Body of pancreas (tissue), 4 donors: ENCODE results near the gene ALX3. TPM values are rescaled to one million over a fixed set of nuclear protein-coding genes. Genes with fewer than 3 reads are reported as not detected.
A peak's percentile ranks its signal among the peaks of the same experiment; 100 is the strongest.

Experiments
- ATAC-seq: fragments of 150-250 bp; one replicate; pipeline ENCODE4 v1.9.1; 2016
- DNase-seq, 4 donors: peaks; one replicate each; pipeline ENCODE4 v3.0.0-alpha.2; 2019
- H3K27ac ChIP-seq, 4 donors: fragments of 200-600 bp; sonication (generic); 1 replicate in 3 of 4; 2 replicates in 1 of 4; pipeline versions ENCODE4 v1.5.1 to v1.6.1; 2016 to 2019; ENCODE audit warnings: mild to moderate bottlenecking in 1 of 4, mixed read lengths in 1 of 4, moderate library complexity in 1 of 4
- H3K27me3 ChIP-seq, 2 donors: fragments of 200-600 bp; sonication (generic); one replicate each; pipeline ENCODE4 v1.6.0; 2016; ENCODE audit warnings: mild to moderate bottlenecking in 1 of 2
- H3K36me3 ChIP-seq, 2 donors: fragments of 200-600 bp; sonication (generic); replicated peaks in 1 of 2; 2 replicates each; pipeline ENCODE4 v1.5.1; 2016; ENCODE audit warnings: low read depth in 2 of 2; ENCODE audit not compliant: insufficient read depth in 1 of 2
- H3K4me1 ChIP-seq: fragments of 200-600 bp; sonication (generic); one replicate; pipeline ENCODE4 v1.6.0; 2016
- H3K4me3 ChIP-seq, 2 donors: fragments of 200-600 bp; sonication (generic); 1 replicate in 1 of 2; 2 replicates in 1 of 2; pipeline ENCODE4 v1.5.1; 2016 to 2019
- H3K9me3 ChIP-seq, 3 donors: fragments of 200-600 bp; sonication (generic); 1 replicate in 2 of 3; 2 replicates in 1 of 3; pipeline ENCODE4 v1.5.1; 2016
- CTCF ChIP-seq, 7 experiments: fragments of 450-650 bp in 4 of 7; fragments of 200-600 bp in 3 of 7; sonication (generic) in 3 of 7; IDR thresholded peaks; one replicate each; pipeline ENCODE4 v1.5.1; 2016 to 2019; ENCODE audit warnings: antibody characterized with exemption in 7 of 7
- POLR2A ChIP-seq, 3 donors: fragments of 450-650 bp; IDR thresholded peaks; one replicate each; pipeline ENCODE4 v1.6.1; 2016; ENCODE audit warnings: antibody characterized with exemption in 3 of 3, mild to moderate bottlenecking in 2 of 3
- WGBS, 2 donors: methylation state at CpG; one replicate each; pipeline ENCODE4 v1.1.5; 2017; 5-methylcytosine and 5-hydroxymethylcytosine counted together
- intact Hi-C: fragments of 100-400 bp; cut with DNase I; formaldehyde crosslinking; loops from one replicate; pipeline ENCODE4 v1.15.1; 2023
- total RNA-seq, 2 donors: library from RNA; depleted of rRNA; stranded (reverse); fragments of >200 nt; gene quantifications; one replicate each; pipeline ENCODE4 v1.1.0, GENCODE V29; 2016

Gene ALX3
- total RNA-seq, 2 donors from 2014 or later: not detected

- Histone ChIP-seq H3K9me3 (no peaks in the 10 kb centered on the region), H3K4me1 (peaks cover 10% of the 10 kb centered on the region), H3K36me3 (peaks cover 4 to 37% of the 10 kb centered on the region in 2 donors), H3K27ac (no peak overlapping the region), H3K27me3 (no peaks in the 10 kb centered on the region), H3K4me3 (no peak overlapping the region)
- TF ChIP-seq POLR2A (IDR thresholded peaks at IDR 0.05): no peak
- WGBS, 2 donors: 83% methylated on average over 7 to 11 of the region's 11 CpGs
- DNase-seq (no peak), ATAC-seq (no peak)
- intact Hi-C loops: loop anchor here (5.0 kb wide), 1 partner anchor 52 kb away; no protein-coding TSS in a partner anchor
These were observed 20.5 kb downstream of the ALX3 start for GRCh38 chr1:110049801-110050601.

- peak; percentile 62 for ATAC-seq
- Histone ChIP-seq H3K4me3 (no peak overlapping the region), H3K4me1 (peaks cover 10% of the 10 kb centered on the region), H3K9me3 (no peaks in the 10 kb centered on the region), H3K27ac (no peak overlapping the region), H3K36me3 (peaks cover 5 to 32% of the 10 kb centered on the region in 2 donors), H3K27me3 (no peaks in the 10 kb centered on the region)
- peak in 2 of 4 donors; percentile 29 to 49 for DNase-seq
- TF ChIP-seq POLR2A (IDR thresholded peaks at IDR 0.05) (no peak), CTCF (IDR thresholded peaks at IDR 0.05) (no peak)
- intact Hi-C loops: no loop called here
- WGBS, 2 donors: 78 to 79% methylated on average over 9 of the region's 9 CpGs
These were observed 21.4 kb downstream of the ALX3 start for GRCh38 chr1:110048923-110049601.

- Histone ChIP-seq H3K4me3 (no peak overlapping the region), H3K4me1 (peaks cover 10% of the 10 kb centered on the region), H3K27me3 (no peaks in the 10 kb centered on the region), H3K36me3 (peaks cover 11 to 38% of the 10 kb centered on the region in 2 donors), H3K9me3 (no peaks in the 10 kb centered on the region), H3K27ac (no peak overlapping the region)
- intact Hi-C loops: no loop called here
- TF ChIP-seq POLR2A (IDR thresholded peaks at IDR 0.05) (no peak), CTCF (IDR thresholded peaks at IDR 0.05) (no peak)
- ATAC-seq (no peak), DNase-seq (no peak)
- 77 to 87% methylated on average over 4 to 5 of the region's 5 CpGs for WGBS, 2 donors
These were observed 22.2 kb downstream of the ALX3 start for GRCh38 chr1:110048240-110048639.

- H3K9me3 ChIP-seq: no peaks in the 10 kb centered on the region
- H3K4me3 ChIP-seq: no peak overlapping the region
- no peak overlapping the region for H3K27ac ChIP-seq
- no peak for TF ChIP-seq POLR2A (IDR thresholded peaks at IDR 0.05)
- TF ChIP-seq CTCF (IDR thresholded peaks at IDR 0.05): no peak
- peaks cover 10% of the 10 kb centered on the region for H3K4me1 ChIP-seq
- no peaks in the 10 kb centered on the region for H3K27me3 ChIP-seq
- intact Hi-C loops: no loop called here
- ATAC-seq: no peak
- H3K36me3 ChIP-seq: peaks cover 11 to 41% of the 10 kb centered on the region in 2 donors
- 71 to 75% methylated on average over 3 of the region's 3 CpGs for WGBS, 2 donors
- DNase-seq: no peak
These were observed 23.0 kb downstream of the ALX3 start for GRCh38 chr1:110047463-110047862.

GRCh38 chr1:110043016-110043415 lies 27.5 kb downstream of the ALX3 start:
- no peak for TF ChIP-seq CTCF (IDR thresholded peaks at IDR 0.05)
- TF ChIP-seq POLR2A (IDR thresholded peaks at IDR 0.05): no peak
- H3K36me3 ChIP-seq: peaks cover 11 to 63% of the 10 kb centered on the region in 2 donors
- DNase-seq (no peak), ATAC-seq (no peak)
- H3K4me3 ChIP-seq: no peak overlapping the region
- intact Hi-C loops: no loop called here
- WGBS, 2 donors: 93 to 98% methylated on average over 10 of the region's 10 CpGs
- H3K9me3 ChIP-seq: no peaks in the 10 kb centered on the region
- H3K4me1 ChIP-seq: no peaks in the 10 kb centered on the region
- H3K27me3 ChIP-seq: no peaks in the 10 kb centered on the region
- no peak overlapping the region for H3K27ac ChIP-seq
